ENCODE results near the gene LRP10. TPM values are rescaled to one million over a fixed set of nuclear protein-coding genes. Genes with fewer than 3 reads are reported as not detected.

LRP10 gene
- total and polyA plus RNA-seq, 2 of the 8 experiments (the other 6 are each of a cell fraction or from before 2014, with no cell fraction given): 12.4 to 15.6 TPM

GRCh38 chr14:22893706-22894105, 22.2 kb downstream of the LRP10 start (continued):
- no peak for TF ChIP-seq ATF3 (IDR thresholded peaks at IDR 0.05; ENCODE audit: insufficient read depth, low read depth, low read length)
